ENCODE results near the gene PLOD2.

DNA sequence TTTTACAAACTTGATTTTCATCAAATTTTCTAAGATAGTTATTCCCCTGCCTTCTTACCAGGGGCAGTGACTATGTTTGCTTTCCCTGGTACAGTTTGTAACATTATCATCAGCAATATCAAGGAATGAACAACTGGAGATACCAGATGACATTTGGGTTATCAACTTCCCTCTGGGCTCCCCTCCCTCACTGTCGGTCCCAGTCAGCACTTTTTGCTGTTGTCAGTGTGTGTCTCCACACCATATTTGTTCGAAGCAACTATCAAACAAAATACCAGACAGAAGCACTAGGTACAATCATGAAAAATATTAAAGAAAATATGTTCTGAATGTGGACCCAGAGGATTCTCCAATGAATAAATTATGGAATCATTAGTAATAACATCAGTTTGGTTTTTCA lies 75.3 kb downstream of the PLOD2 start:
- TF ChIP-seq, protein P1, sequence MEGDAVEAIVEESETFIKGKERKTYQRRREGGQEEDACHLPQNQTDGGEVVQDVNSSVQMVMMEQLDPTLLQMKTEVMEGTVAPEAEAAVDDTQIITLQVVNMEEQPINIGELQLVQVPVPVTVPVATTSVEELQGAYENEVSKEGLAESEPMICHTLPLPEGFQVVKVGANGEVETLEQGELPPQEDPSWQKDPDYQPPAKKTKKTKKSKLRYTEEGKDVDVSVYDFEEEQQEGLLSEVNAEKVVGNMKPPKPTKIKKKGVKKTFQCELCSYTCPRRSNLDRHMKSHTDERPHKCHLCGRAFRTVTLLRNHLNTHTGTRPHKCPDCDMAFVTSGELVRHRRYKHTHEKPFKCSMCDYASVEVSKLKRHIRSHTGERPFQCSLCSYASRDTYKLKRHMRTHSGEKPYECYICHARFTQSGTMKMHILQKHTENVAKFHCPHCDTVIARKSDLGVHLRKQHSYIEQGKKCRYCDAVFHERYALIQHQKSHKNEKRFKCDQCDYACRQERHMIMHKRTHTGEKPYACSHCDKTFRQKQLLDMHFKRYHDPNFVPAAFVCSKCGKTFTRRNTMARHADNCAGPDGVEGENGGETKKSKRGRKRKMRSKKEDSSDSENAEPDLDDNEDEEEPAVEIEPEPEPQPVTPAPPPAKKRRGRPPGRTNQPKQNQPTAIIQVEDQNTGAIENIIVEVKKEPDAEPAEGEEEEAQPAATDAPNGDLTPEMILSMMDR (conservative IDR thresholded peaks at IDR 0.05; ENCODE audit: low read depth, low read length), result no peak
- TF ChIP-seq, protein P2, sequence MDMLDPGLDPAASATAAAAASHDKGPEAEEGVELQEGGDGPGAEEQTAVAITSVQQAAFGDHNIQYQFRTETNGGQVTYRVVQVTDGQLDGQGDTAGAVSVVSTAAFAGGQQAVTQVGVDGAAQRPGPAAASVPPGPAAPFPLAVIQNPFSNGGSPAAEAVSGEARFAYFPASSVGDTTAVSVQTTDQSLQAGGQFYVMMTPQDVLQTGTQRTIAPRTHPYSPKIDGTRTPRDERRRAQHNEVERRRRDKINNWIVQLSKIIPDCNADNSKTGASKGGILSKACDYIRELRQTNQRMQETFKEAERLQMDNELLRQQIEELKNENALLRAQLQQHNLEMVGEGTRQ (IDR thresholded peaks at IDR 0.05; ENCODE audit: low read depth, low read length), result no peak
- TF ChIP-seq RAD21 (IDR thresholded peaks at IDR 0.05; ENCODE audit: low read length), result no peak
- no peak for TF ChIP-seq BHLHE40 (IDR thresholded peaks at IDR 0.05; ENCODE audit: low read depth, low read length)
- no peak for TF ChIP-seq RFX5 (IDR thresholded peaks at IDR 0.05; ENCODE audit: low read depth, low read length)
- TF ChIP-seq POLR2A (IDR thresholded peaks at IDR 0.05; ENCODE audit: low read depth, low read length), result no peak
- TF ChIP-seq CEBPB (IDR thresholded peaks at IDR 0.05; ENCODE audit: low read depth, low read length), result no peak
- no peak for TF ChIP-seq RCOR1 (IDR thresholded peaks at IDR 0.05; ENCODE audit: insufficient replicate concordance, low read length)
- 0 out of 2 replicates have a peak, but pooled peaks have one; percentile 16 for TF ChIP-seq MAFK (IDR thresholded peaks at IDR 0.05; ENCODE audit: low read depth, low read length)
- TF ChIP-seq FOS (IDR thresholded peaks at IDR 0.05; ENCODE audit: low read depth, low read length), result no peak

Measured in IMR-90 (cell line).